Natural killer cell (primary cell): Measurements from ENCODE around the gene HCRTR1. TPM values are rescaled to one million over a fixed set of nuclear protein-coding genes. Genes with fewer than 3 reads are reported as not detected.

Source experiments
- ATAC-seq, 3 donors: fragments of 150-1000 bp in 2 of 3; fragments of 200-7000 bp in 1 of 3; cut with Tn5 transposase; 1 replicate in 1 of 3; 2 replicates in 2 of 3; pipeline ENCODE4 v1.10.0; 2021; ENCODE audit warnings: mild to moderate bottlenecking in 2 of 3, moderate library complexity in 2 of 3
- DNase-seq, 2 donors: peaks; one replicate each; pipeline versions ENCODE4 v3.0.0 to v3.0.0-alpha.2; 2013 to 2021; ENCODE audit warnings: mixed read lengths in 1 of 2
- H3K27ac ChIP-seq: one replicate; pipeline ENCODE4 v1.5.1; 2013; ENCODE audit warnings: mild to moderate bottlenecking, low read length
- H3K27me3 ChIP-seq: one replicate; pipeline ENCODE4 v1.6.1; 2013; ENCODE audit warnings: low read length; ENCODE audit not compliant: control insufficient read depth, insufficient read depth
- H3K36me3 ChIP-seq: one replicate; pipeline ENCODE4 v1.6.1; 2013; ENCODE audit warnings: low read length; ENCODE audit not compliant: control insufficient read depth, insufficient read depth
- H3K4me1 ChIP-seq: one replicate; pipeline ENCODE4 v1.6.1; 2013; ENCODE audit warnings: low read length; ENCODE audit not compliant: control insufficient read depth, insufficient read depth
- H3K4me3 ChIP-seq: one replicate; pipeline ENCODE4 v1.5.1; 2013; ENCODE audit warnings: low read length
- H3K9me3 ChIP-seq: one replicate; pipeline ENCODE4 v1.6.1; 2013; ENCODE audit warnings: low read length; ENCODE audit not compliant: control insufficient read depth, insufficient read depth
- H3K27ac Mint-ChIP-seq, 2 donors: one replicate each; pipeline ENCODE4 v1.8.0; 2022; ENCODE audit warnings: mild to moderate bottlenecking in 2 of 2, mixed read lengths in 2 of 2, moderate library complexity in 1 of 2
- H3K27me3 Mint-ChIP-seq, 2 donors: one replicate each; pipeline ENCODE4 v1.8.0; 2022; ENCODE audit warnings: low read depth in 2 of 2, mixed read lengths in 2 of 2
- H3K36me3 Mint-ChIP-seq: one replicate; pipeline ENCODE4 v1.8.0; 2022; ENCODE audit warnings: mixed read lengths
- H3K4me1 Mint-ChIP-seq, 2 donors: one replicate each; pipeline ENCODE4 v1.8.0; 2022; ENCODE audit warnings: mixed read lengths in 2 of 2
- H3K4me3 Mint-ChIP-seq: one replicate; pipeline ENCODE4 v1.8.0; 2022; ENCODE audit warnings: mild to moderate bottlenecking, moderate library complexity, mixed read lengths
- H3K9me3 Mint-ChIP-seq, 2 donors: one replicate each; pipeline ENCODE4 v1.8.0; 2022; ENCODE audit warnings: mixed read lengths in 2 of 2
- WGBS: methylation state at CpG from one replicate; pipeline ENCODE4 v1.1.7; 2013; ENCODE audit warnings: missing lambda C conversion rate; ENCODE audit not compliant: insufficient coverage; 5-methylcytosine and 5-hydroxymethylcytosine counted together
- intact Hi-C: fragments of 100-400 bp; cut with micrococcal nuclease; formaldehyde crosslinking; loops from one replicate; pipeline ENCODE4 v1.14.2; 2022
- total RNA-seq, 4 donors: library from RNA; stranded (reverse); fragments of 120-200 nt in 1 of 4; gene quantifications; one replicate each; pipeline versions ENCODE4 v1.2.3 to v1.2.4, GENCODE V29; 2013 to 2022
- TF ChIP-seq, protein P1 (sequence below): fragments of 200-600 bp; IDR thresholded peaks from one replicate; pipeline ENCODE4 v1.8.0; 2022; ENCODE audit warnings: antibody characterized with exemption

The HCRTR1 gene
- total RNA-seq, 3 donors from 2014 or later (not counting 1 experiment from before 2014, with no cell fraction given): not detected

DNA sequence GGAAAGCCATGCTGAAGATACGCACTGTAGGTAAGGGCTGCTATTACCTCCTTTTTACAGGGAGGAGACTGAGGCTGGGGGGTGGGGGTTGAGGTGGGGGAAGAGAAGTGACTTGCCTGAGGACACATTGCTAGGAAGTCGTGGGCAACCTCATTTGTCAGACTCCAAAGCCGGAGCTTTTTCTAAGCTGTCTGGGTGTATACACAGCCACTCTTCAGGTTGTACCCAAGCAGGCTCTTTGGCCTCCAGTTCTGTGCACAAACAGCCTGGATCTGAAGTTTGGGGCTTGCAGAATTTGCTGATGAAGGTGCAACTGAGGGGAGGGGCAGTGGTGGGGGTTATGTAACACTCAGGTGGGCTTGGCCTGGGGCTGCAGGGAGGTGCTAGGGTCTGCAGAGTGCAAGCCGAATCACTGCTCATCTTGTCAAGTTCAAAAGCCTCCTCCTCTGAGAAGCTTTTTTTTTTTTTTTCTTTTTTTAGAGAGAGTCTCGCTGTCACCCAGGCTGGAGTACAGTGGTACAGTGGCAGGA, 24.3 kb upstream of the HCRTR1 start:
- no peaks in the 10 kb centered on the region for H3K4me1 ChIP-seq
- no peaks in the 10 kb centered on the region for H3K9me3 ChIP-seq
- Mint-ChIP-seq H3K9me3 (no peaks in the 10 kb centered on the region), H3K4me1 (no peaks in the 10 kb centered on the region), H3K27me3 (peaks cover 24 to 41% of the 10 kb centered on the region in 2 donors), H3K27ac (no peak overlapping the region), H3K4me3 (no peak overlapping the region), H3K36me3 (no peaks in the 10 kb centered on the region)
- no peak for DNase-seq
- no peak overlapping the region for H3K27ac ChIP-seq
- WGBS: 70% methylated on average over 5 of the region's 5 CpGs
- TF ChIP-seq, protein P1, sequence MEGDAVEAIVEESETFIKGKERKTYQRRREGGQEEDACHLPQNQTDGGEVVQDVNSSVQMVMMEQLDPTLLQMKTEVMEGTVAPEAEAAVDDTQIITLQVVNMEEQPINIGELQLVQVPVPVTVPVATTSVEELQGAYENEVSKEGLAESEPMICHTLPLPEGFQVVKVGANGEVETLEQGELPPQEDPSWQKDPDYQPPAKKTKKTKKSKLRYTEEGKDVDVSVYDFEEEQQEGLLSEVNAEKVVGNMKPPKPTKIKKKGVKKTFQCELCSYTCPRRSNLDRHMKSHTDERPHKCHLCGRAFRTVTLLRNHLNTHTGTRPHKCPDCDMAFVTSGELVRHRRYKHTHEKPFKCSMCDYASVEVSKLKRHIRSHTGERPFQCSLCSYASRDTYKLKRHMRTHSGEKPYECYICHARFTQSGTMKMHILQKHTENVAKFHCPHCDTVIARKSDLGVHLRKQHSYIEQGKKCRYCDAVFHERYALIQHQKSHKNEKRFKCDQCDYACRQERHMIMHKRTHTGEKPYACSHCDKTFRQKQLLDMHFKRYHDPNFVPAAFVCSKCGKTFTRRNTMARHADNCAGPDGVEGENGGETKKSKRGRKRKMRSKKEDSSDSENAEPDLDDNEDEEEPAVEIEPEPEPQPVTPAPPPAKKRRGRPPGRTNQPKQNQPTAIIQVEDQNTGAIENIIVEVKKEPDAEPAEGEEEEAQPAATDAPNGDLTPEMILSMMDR: no peak
- peaks cover under 1% of the 10 kb centered on the region for H3K27me3 ChIP-seq
- intact Hi-C loops: no loop called here
- no peaks in the 10 kb centered on the region for H3K36me3 ChIP-seq
- ATAC-seq: no peak
- H3K4me3 ChIP-seq: no peak overlapping the region

DNA sequence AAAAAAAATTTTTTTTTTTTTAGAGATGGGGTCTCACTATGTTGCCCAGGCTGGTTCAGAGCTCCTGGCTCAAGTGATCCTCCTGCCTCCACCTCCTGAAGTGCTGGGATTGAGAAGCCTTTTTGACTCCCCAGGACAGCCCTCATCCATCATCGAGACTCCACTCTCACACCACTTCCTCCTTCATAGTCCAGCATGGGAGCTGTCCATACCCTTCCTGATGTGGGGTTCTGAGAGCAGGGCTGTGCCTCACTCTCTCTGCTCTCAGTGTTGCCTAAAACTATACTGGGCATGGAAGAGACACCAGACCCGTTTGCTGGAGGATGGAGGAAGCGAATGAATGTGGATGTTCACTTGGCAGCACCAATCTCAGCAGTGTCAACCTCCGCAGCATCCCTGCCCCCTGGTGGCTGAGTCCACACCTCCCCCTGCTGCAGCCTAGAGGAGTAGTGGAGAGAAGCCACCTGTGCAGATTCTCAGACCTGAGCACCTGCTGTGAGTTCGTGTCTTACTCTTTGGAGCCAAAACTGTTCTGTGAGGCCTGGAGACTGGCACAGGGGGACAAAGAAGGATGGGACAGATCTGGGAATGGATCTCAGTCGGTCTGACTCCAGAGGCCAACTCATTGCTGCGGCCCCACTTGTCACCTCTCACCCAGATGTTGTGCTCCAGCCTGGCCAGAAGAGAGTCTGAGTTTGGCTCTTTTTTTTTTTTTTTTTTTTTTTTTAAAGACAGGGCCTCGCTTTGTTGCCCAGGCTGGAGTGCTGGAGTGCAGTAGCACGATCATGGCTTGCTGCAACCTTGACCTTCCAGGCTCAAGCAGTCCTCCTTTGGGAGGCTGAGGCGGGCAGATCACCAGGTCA, 23.5 kb upstream of the HCRTR1 start:
- no peaks in the 10 kb centered on the region for H3K36me3 ChIP-seq
- 58% methylated on average over 10 of the region's 10 CpGs for WGBS
- Mint-ChIP-seq H3K9me3 (no peaks in the 10 kb centered on the region), H3K27me3 (peaks cover 22 to 41% of the 10 kb centered on the region in 2 donors), H3K4me3 (no peak overlapping the region), H3K27ac (no peak overlapping the region), H3K4me1 (no peaks in the 10 kb centered on the region), H3K36me3 (no peaks in the 10 kb centered on the region)
- no peaks in the 10 kb centered on the region for H3K4me1 ChIP-seq
- no peak overlapping the region for H3K27ac ChIP-seq
- H3K4me3 ChIP-seq: no peak overlapping the region
- H3K9me3 ChIP-seq: no peaks in the 10 kb centered on the region
- no peaks in the 10 kb centered on the region for H3K27me3 ChIP-seq
- peak; percentile 59 to 95 (median 75) for ATAC-seq
- TF ChIP-seq, protein P1: peak; percentile 59
- DNase-seq: peak; percentile 50 to 80
- intact Hi-C loops: no loop called here

DNA sequence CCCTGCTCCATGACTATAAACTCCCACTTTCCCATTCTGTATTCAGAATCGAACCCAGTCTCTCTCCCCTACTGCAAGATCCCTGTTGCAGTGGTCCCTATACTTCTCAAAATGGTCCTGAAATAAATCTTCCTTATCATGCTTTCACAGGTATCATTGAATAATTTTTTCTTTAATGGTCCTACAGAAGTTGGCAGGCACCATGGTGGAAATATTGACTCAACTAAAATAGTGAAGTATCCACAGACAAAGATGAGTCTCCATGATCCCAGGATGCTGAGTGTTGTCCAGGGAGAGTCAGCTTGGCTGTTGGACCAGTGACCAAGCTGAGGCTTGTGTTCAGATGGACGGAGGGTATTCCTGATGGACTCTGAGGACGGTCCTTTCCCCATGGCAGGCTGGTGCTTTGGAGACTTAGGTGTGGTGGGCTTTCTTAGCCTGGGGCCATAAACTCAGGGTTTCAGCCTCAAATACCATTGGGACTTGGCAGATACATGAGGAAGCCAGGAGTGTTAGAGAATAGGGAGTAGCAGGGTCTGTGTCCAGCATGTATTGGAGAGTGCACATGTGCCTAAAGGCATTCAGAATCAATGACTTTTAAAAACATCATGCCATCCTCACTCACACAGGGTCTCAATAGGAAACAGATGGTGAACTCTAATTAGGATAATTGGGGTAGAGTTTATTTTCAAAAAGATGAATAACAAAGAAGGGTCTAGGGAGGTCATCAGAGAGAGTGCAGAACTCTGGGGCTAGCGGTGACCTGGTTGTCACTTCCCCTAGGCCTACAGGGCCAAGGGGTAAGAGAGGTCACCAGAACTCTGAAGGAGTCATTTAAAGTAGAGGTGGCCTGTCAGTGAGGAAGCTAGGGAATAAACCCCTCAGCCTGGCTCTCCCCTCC, 21.4 kb upstream of the HCRTR1 start:
- no peaks in the 10 kb centered on the region for H3K36me3 Mint-ChIP-seq
- no peaks in the 10 kb centered on the region for H3K4me1 Mint-ChIP-seq

More for the DNA sequence above, 21.4 kb upstream of the HCRTR1 start:
- peaks cover 17 to 34% of the 10 kb centered on the region in 2 donors for H3K27me3 Mint-ChIP-seq
- no peak for ATAC-seq
- Histone ChIP-seq H3K27ac (no peak overlapping the region), H3K4me3 (no peak overlapping the region), H3K36me3 (no peaks in the 10 kb centered on the region), H3K27me3 (no peaks in the 10 kb centered on the region), H3K9me3 (no peaks in the 10 kb centered on the region), H3K4me1 (no peaks in the 10 kb centered on the region)
- 83% methylated on average over 4 of the region's 4 CpGs for WGBS
- H3K9me3 Mint-ChIP-seq: no peaks in the 10 kb centered on the region
- intact Hi-C loops: no loop called here
- TF ChIP-seq, protein P1: no peak
- H3K4me3 Mint-ChIP-seq: no peak overlapping the region
- no peak overlapping the region for H3K27ac Mint-ChIP-seq
- DNase-seq: no peak
